HG03460 (cell line): ENCODE results near the gene MS4A15.
"Not testable (repeated sequence)": the region's sequence is repeated elsewhere in the genome, so short reads cannot be mapped to it uniquely, and the experiment has no call there.

Source experiments
- ATAC-seq: cut with Tn5 transposase; IDR thresholded peaks from one replicate; pipeline ENCODE4 v1.9.1; 2021; ENCODE audit not compliant: unreplicated experiment

MS4A15 gene

DNA sequence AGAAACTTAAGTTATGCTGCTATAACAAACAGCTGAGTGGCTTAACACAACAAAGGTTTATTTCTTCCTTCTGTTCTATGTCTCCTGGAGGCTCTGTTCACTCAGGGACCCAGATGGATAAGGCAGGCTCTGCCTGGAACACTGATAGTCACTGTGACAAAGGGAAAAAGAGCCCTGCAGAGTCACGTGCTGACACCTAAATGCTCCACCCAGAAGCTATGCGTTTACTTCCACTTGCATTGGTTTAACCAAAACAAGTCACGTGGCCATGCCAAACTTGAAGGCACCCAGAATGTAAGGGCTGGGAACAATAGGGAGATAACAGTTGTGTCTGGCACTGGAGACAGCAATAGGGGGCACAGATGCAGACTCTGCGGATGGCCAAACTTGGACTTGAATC, 3.4 kb upstream of the MS4A15 start:
- no peak for ATAC-seq

DNA sequence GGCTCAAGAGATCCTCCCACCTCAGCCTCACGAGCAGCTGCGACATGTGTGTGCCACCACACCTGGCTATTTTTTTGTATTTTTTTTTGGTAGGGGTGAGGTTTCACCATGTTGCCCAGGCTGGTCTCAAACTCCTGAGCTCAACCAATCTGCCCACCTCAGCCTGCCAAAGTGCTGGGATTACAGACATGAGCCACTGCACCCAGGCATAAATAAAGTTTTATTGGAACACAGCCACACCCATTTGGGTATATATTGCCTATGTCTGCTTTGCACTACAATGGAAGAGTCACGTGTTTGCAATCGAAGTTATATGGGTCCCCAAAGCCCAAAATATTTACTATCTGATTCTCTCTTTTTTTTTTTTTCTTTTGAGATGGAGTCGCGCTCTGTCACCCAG, 1.8 kb upstream of the MS4A15 start:
- no peak for ATAC-seq

DNA sequence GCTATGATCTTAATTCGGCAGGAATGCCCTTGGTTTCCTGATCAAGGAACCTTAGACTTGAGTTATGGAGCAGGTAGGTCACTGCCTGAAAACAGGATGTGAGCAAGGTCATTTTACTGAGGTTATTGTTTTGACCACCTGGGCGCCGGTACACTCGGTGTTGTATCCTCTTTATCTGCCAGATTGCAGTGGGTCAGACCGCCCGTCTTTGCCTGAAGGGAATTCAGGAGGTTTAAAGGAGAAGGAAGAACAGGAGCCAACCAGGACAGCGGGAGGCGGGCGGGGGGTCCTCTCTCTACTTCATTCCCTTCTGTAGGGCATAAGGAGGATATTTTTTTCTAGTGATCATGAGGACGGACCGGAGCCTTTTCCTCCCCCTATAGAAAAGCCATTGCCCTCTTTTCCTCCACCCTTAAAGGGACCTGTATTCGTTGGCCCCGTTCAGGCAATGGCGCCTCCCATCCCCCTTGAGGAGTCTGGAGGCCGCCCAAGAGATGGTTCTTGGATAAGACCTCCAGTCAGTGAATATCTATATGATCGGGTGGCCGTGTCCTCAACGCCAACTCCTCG, 649 bp downstream of the MS4A15 start:
- ATAC-seq = no peak

DNA sequence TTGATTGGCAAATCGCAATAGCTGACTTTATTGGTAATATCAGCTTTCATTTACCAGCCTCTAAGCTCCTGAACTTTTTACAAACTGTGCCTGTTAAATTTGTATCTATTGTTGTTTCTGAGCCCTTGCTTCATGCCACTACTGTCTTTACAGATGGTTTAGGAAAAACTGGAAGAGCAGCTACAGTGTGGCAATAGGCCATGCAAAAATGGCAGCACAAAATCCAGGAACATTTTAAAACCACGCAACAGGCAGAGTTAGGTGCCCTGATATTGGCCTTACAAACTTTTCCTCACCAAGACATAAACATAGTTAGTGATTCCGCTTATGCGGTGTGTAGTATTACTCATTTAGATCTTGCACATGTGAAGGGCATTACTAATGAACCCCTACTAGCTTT, 2.0 kb downstream of the MS4A15 start:
- ATAC-seq = not testable (repeated sequence)

DNA sequence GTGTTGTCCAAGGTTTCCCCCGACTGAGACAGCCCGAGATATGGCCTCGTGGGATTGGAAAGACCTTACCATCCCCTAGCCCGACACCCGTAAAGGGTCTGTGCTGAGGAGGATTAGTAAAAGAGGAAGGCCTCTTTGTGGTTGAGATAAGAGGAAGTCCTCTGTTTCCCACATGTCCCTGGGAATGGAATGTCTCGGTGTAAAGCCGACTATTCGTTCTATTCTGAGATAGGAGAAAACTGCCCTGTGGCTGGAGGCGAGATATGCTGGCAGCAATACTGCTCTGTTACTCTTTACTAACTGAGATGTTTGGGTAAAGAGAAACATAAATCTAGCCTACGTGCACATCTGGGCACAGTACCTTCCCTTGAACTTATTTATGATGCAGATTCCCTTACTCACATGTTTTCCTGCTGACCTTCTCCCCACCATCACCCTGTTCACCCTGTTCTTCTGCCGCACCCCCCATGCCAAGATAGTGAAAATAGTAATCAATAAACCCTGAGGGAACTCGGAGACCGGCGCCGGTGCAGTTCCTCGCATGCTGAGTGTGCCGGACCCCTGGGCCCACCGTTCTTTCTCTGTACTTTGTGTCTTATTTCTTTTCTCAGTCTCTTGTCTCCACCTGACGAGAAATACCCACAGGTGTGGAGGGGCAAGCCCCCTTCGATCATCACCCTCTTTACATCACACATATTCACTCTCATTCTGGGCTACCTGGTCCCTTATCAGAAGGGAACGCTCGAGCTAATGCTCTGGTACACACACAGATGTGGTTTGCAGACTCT, 3.0 kb downstream of the MS4A15 start:
- not testable (repeated sequence) for ATAC-seq

DNA sequence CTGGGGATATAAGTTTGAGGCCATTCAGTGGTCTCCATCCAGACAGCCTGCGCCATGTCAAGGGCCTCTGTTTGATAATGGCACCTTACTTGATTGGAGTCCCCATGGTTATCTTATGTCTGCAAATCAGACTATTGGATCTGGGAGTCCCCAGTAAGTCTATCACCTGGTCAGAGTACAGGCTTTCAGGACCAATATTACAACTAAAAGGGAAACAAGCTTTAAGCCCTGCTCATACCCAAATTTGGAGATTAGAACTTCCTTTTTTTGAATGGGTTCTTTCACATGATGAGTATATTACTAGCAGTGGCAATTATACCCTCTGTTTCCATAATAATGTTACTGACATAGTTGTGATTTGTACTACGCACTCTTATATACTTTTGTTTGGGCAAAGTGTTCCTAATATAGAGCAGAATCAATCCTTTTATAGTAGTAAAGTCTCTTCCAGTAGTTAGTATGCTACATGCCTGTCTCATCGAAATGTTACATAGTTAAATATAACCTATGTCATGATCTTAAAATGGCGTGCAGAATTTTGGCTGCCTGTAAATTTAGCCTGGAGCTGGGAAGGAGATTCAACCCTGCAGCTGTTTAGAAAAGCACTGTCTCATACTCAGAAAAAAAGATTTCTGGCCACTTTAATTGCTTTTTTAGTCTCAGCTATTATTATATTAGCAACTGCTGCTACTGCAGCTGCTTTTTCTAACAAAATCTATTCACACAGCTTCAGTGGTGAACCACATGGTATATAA, 4.9 kb downstream of the MS4A15 start:
- ATAC-seq = no peak

DNA sequence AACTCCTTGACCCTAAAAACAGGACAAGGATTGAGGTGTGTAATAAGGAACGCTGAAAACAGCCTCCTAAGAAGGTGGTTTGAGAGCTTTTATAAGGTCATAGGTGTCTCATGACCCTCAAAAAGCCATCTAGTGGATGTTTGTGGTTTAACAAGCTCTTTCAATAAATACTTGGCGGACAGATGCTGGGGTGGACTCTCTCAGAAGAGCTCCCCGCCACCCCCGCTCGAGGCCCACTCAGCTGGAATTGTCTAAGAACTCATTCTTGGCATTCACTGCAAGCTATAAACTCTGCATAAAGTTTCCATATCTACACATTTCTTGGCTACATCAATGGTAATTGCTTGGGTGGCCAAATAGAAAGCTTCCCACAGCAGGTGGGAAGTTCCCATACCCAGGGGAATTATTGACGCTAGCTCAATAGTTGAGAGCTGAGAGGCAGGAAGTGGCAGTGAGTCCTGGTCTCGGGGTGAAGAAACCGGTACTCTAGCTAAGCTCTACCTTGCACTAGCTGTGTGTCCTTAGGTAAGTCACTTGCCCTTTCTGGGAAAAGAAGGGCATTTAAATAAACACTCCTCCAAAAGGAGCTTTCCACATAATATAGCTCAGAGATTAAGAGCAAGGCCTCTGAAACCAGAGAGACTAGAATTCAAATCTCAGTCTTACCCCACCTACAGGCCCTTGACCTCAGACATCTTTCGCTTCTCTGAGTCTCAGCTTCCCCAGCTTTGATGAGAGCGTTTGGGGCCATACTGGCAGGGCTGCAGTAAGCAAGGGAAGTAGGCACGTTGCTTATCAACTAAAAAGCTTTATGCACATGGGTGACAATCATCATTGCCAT, 6.4 kb downstream of the MS4A15 start:
- ATAC-seq = peak; percentile 64

DNA sequence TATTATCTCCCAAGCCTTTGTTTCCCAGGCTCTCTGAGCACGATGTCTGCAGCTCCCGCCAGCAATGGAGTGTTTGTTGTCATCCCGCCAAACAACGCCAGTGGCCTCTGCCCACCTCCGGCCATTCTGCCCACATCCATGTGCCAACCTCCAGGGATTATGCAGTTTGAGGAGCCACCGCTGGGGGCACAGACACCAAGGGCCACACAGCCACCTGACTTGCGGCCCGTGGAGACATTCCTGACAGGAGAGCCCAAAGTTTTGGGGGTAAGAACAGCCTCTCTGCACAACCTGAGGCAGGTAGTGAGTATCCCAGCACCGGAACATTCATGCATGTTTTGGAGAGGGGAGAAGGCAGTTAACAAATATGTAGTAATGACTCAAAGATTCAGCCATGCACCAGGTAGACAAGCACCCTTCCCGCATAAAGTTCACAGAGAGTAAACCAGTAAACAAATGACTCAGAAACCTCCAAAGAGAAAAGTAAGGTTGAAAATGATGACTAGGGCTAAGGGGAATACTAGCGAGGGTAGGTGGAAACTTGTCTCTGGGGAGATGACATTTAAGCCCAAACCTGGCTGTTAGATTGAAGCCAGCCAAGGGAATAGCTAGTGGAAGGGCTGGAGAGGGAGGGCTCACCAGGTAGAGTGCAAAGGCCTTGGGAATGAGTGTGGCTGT, 7.2 kb downstream of the MS4A15 start:
- no peak for ATAC-seq

DNA sequence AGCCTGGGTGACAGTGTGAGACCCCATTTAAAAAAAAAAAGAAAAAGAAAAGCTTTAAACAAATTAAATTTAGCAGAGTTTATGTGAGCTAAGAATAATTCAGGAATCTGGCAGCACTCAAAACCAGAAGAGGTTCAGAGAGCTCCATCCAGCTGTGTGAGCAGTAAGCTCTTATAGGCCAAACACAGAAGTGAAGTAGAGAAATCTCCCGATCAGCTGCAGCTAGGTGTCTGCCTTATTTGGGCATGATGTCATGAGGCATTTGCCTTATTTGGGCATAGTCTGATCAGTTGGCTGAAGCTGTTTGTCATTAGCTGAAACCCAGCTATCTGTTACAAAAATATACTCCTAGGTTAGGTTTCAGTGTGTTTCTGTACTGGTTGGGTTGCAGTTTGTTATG, 8.2 kb downstream of the MS4A15 start:
- peak; percentile 47 for ATAC-seq

DNA sequence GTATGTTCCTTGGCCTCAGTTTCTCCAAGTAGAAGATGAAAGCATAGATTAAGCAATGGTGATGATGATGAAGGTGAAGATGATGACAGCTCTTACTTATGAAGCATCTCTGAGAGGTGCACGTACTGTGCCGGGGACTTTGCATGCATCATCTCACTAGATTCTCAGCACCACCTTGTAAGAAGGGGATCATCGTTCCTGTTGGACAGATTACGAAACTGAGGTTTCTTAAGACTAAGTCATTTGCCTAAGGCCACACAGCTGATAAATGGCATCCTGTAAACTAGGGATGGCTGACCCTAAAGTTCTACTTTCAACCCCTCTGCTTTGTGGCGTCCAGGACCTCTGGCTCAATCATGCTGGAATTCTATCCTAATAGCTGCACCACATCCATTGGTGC, 8.7 kb downstream of the MS4A15 start:
- no peak for ATAC-seq

DNA sequence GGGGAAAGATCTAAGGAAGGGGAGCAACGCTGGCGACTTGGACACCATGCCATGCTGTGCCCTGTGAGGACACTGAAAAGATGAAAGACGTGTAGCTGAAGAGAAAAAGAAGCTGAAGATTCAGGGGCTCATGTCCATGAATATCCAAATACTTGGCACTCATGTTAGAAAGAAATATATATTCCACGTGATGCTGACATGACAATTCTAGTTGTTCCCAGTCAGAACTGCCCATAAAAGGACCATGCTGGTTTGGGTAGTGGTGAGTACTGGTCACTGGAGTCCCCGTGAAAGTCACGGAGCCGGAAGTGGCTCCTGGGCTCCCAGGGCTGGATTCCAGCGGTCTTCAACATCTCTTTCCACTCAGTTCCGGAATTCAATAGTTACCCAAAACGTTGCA, 9.9 kb downstream of the MS4A15 start:
- ATAC-seq = no peak

DNA sequence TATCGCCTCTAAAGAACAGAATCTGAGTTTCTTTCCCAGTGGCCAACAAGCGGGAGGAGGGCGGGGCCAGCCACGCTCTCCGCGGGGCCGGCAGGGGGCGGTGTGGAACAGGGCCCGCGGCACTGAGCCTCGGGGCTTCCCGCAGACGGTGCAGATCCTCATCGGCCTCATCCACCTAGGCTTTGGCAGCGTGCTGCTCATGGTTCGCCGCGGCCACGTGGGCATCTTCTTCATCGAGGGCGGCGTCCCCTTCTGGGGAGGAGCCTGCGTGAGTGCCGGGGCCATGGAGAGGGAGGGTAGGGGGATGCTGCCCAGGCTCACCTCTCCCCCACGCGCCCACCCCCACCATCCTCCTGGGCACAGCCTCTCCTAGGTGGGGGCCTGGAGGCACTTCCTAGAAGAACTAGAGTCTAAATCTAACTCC, 10.7 kb downstream of the MS4A15 start:
- no peak for ATAC-seq

DNA sequence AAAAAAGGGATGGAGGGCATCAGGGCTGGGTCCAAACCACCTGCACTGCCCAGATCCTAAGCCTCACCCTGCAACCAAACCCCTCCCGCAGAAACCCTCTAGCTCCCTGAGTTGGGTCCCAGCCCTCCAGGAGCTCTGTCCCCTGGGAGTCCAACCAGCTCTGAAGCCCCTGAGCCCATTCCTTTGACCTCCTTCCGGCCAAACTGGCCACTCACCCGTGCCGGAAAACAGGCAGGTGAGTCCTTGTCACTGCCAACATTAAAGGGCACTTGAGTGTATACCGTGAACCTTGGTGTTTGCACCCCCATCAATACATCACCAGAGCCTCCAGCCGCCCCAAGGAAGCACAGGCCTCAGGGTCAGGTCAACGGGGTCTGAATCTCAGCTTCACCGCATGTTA, 11.5 kb downstream of the MS4A15 start:
- no peak for ATAC-seq

DNA sequence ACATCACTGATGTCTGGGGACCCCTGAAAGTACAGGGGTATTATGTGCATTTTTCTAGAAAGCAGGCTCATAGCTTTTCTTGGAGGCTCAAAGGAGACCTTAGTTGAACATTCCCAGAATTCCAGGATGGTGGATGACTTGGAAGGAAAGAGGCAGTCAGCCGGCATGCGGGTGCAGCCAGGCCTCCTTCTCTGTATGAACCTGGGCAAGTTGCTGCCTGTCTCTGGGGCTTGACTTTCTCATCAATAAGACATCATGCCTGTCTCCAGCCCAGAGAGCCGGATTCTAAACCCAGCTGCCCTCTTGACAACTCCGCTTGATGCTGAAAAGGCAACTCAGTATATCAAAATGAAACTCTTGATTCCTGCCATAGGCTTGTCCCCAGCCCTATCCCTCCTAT, 12.6 kb downstream of the MS4A15 start:
- no peak for ATAC-seq

DNA sequence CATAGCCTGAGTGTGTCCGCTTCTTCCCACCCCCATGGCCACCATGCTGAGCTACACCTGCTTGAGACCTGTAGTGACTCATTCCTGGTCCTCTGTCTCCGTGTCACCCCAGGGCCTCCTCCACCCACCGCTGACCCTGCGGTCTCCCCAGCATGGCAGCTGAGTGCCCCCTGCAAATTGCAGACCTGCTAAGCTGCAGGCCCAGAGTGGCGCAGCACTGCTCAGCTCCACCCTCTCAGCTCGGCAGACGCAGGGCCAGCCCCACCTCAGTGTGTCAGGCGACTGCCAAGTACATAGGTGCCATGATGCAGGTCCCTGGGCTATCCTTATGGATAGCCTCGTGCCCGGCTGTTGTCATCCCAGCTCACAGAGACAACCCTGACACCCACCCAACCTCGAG, 13.1 kb downstream of the MS4A15 start:
- ATAC-seq = no peak

DNA sequence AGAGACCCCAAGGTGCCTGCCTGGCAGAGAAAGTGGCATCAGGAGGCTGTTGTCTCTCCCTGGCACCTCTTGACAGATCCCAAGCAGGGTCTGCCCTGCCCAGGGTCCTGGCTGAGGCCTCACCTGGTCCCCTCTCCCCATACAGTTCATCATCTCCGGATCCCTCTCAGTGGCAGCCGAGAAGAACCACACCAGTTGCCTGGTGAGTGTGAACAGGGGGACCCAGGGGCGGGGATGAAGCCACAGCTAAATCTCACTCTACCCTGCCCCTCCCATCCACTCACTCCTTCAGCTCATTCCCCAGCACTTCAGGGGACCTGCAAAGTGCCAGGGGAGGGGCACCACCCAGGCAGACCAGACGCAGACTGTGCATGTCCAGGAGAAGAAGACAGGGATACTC, 14.5 kb downstream of the MS4A15 start:
- ATAC-seq = no peak

DNA sequence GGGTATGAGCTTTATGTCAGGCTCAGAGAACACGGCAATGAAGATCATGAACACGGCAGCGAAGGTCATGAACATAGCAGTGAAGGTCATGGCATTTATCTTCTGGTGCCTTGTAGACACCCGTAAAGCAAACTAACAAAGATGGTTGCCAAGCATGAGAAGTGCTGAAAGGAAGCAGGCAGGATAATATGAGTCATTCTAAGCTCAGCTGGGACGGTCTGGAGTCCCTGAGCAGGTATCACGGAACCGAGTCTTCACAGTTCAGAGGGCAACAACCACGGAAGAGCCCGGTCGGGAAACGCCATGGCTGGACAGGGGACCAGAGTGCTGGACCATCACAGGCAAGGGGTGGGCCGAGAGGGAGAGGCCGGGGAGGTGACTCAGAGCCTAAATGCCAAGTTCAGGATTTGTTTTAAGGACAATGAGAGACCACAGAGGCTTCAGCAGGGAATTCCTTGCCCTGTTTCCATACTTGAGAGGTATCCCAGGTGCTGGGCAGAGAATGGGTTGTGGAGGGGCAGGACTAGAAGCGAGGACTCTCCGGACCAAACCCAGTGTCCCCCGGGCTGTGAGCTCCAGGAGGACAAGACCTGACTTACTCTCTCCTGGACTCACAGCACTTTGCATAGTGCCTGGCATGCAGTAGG, 15.3 kb downstream of the MS4A15 start:
- ATAC-seq = no peak

DNA sequence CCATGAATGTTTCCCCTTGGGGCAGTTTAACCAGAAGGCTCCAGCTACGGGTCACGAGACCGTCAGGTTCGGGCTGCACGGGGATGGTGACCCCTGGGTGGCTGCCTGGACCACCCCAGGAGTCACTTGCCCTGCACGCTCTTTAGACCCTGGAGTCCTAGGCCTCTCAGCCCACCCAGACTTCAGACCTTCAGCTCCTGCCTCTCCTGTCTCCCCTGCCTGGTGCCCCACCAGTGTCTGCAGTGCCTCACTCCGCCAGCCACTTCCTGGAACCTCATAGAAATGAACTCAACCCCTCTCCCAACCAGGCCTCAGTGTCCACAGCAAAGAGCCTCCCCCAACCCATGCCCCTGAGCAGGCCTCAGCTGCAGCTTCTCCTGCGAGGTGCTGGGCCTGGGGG, 16.0 kb downstream of the MS4A15 start:
- no peak for ATAC-seq

DNA sequence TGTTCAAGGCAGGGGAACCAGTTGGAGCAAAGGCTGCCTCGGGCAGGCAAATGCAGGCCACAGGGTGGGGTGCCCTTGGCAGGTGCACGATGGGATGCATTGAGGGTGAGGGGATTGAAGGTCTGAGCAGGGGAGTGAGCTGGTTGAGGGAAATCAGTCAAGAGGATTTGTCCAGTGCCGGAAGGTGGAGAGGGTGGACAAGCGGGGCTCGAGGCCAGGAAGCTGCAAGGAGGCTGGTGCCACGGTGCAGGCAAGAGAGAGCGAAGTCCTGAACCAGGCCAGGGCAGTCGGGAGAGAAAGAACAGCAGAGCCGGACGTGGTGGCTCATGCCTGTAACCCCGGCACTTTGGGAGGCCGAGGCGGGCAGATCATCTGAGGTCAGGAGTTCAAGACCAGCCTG, 18.1 kb downstream of the MS4A15 start:
- no peak for ATAC-seq

DNA sequence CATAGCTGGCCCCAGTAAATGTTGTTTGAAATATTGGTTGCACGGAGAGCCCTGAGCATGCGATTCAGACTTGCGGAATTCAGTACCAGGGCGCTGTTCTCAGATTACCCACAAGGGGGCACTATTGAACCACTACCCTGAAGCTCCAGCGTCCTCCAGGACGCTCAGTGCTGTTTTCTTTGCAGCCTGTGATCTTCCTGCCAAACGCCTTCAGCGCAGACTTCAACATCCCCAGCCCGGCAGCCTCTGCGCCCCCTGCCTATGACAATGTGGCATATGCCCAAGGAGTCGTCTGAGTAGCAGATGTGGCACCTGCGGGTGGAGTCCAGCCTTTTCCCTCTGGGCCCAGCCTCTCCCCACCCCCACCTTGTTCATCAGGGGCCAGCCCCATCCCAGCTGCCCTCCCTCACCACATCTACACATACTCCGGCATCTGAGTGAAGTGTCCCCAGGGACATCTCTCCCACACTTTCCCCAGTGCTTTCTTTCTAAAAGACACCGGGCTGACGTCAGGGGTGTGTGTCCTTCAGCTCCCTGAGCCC, 18.8 kb downstream of the MS4A15 start:
- ATAC-seq = peak; percentile 78
